Suprapubic skin (tissue), 4 donors: ENCODE results near the gene CAT.

Experiments
- POLR2A ChIP-seq, 2 donors: fragments of 450-650 bp; IDR thresholded peaks; one replicate each; pipeline ENCODE4 v1.6.1; 2017; ENCODE audit warnings: antibody characterized with exemption in 2 of 2, mild to moderate bottlenecking in 2 of 2, moderate library complexity in 2 of 2
- POLR2AphosphoS5 ChIP-seq, 3 donors: sonication (generic); formaldehyde crosslinking; IDR thresholded peaks; one replicate each; pipeline ENCODE4 v1.6.1; 2017; ENCODE audit warnings: antibody characterized with exemption in 3 of 3

GRCh38 chr11:34512840-34513681 is 74.3 kb downstream of the CAT start:
- TF ChIP-seq POLR2A (IDR thresholded peaks at IDR 0.05) (no peak), POLR2AphosphoS5 (IDR thresholded peaks at IDR 0.05) (no peak)
